HEK293 (cell line): Measurements from ENCODE around the gene ZNF646.

Experiments
- CTCF ChIA-PET: fragments of 350-600 bp; formaldehyde crosslinking; extraction: SDS; loops from one replicate; lab custom pipeline; 2021; ENCODE audit warnings: antibody characterized with exemption; lab: Yijun Ruan, JAX
- POLR2A ChIA-PET: fragments of 300-600 bp; formaldehyde crosslinking; extraction: SDS; loops from one replicate; lab custom pipeline; 2020; ENCODE audit warnings: antibody characterized with exemption, inconsistent platforms; lab: Yijun Ruan, JAX
- H3K27ac ChIP-seq: fragments of 200-500 bp; sonication (Bioruptor generic); 2 replicates; pipeline ENCODE4 v1.5.1; 2014; ENCODE audit warnings: low read depth, low read length, control low read depth, inconsistent platforms; ENCODE audit errors: extremely low read depth
- H3K36me3 ChIP-seq, 2 experiments: fragments of 200-500 bp in 1 of 2; sonication (Bioruptor generic) in 1 of 2; 1 replicate in 1 of 2; 2 replicates in 1 of 2; pipeline ENCODE4 v1.5.1; 2014 to 2017; ENCODE audit warnings: inconsistent platforms in 2 of 2, low read length in 2 of 2; ENCODE audit not compliant: control insufficient read depth in 2 of 2, insufficient read depth in 1 of 2
- H3K4me1 ChIP-seq: fragments of 200-500 bp; sonication (Bioruptor generic); 2 replicates; pipeline ENCODE4 v1.5.1; 2014; ENCODE audit warnings: mild to moderate bottlenecking, low read length, inconsistent platforms; ENCODE audit not compliant: control insufficient read depth, insufficient read depth
- H3K4me3 ChIP-seq: 2 replicates; pipeline ENCODE4 v1.5.1; 2011; ENCODE audit warnings: low read depth, mild to moderate bottlenecking, control low read depth, low read length, moderate library complexity
- H3K9me3 ChIP-seq: fragments of 200-500 bp; sonication (Bioruptor generic); 2 replicates; pipeline ENCODE4 v1.5.1; 2014; ENCODE audit warnings: low read depth, low read length, inconsistent platforms; ENCODE audit not compliant: control insufficient read depth, insufficient read depth
- BCL11A ChIP-seq: fragments of 450-650 bp; formaldehyde crosslinking; IDR thresholded peaks from 2 replicates; pipeline ENCODE4 v1.5.1; 2016; ENCODE audit warnings: low read depth, missing biosample characterization, missing genetic modification characterization
- GFI1B ChIP-seq: fragments of 450-650 bp; formaldehyde crosslinking; IDR thresholded peaks from 2 replicates; pipeline ENCODE4 v1.5.1; 2016; ENCODE audit warnings: missing biosample characterization, missing genetic modification characterization
- GLIS1 ChIP-seq: fragments of 450-650 bp; formaldehyde crosslinking; IDR thresholded peaks from 2 replicates; pipeline ENCODE4 v1.5.1; 2016; ENCODE audit warnings: missing biosample characterization, missing genetic modification characterization
- GLIS2 ChIP-seq: fragments of 450-650 bp; formaldehyde crosslinking; IDR thresholded peaks from 2 replicates; pipeline ENCODE4 v1.5.1; 2016; ENCODE audit warnings: missing biosample characterization, missing genetic modification characterization
- HOXC10 ChIP-seq: sonication (generic); formaldehyde crosslinking; IDR thresholded peaks from 2 replicates; pipeline ENCODE4 v1.8.1; 2023; ENCODE audit warnings: mild to moderate bottlenecking, missing genetic modification reagents
- KLF17 ChIP-seq: fragments of 450-650 bp; formaldehyde crosslinking; IDR thresholded peaks from 2 replicates; pipeline ENCODE4 v1.5.1; 2016; ENCODE audit warnings: missing biosample characterization, missing genetic modification characterization
- KLF8 ChIP-seq: fragments of 450-650 bp; formaldehyde crosslinking; IDR thresholded peaks from 2 replicates; pipeline ENCODE4 v1.5.1; 2016; ENCODE audit warnings: missing biosample characterization, missing genetic modification characterization
- KLF9 ChIP-seq: fragments of 450-650 bp; formaldehyde crosslinking; IDR thresholded peaks from 2 replicates; pipeline ENCODE4 v1.5.1; 2016; ENCODE audit warnings: missing biosample characterization, missing genetic modification characterization, low read depth
- REPIN1 ChIP-seq: fragments of 450-650 bp; formaldehyde crosslinking; IDR thresholded peaks from 2 replicates; pipeline ENCODE4 v1.5.1; 2017; ENCODE audit warnings: missing biosample characterization, missing genetic modification characterization, low read depth
- SCRT1 ChIP-seq: fragments of 450-650 bp; formaldehyde crosslinking; IDR thresholded peaks from 2 replicates; pipeline ENCODE4 v1.5.1; 2016; ENCODE audit warnings: missing biosample characterization, missing genetic modification characterization, borderline replicate concordance
- ZBTB17 ChIP-seq: fragments of 450-650 bp; formaldehyde crosslinking; IDR thresholded peaks from 2 replicates; pipeline ENCODE4 v1.5.1; 2016; ENCODE audit warnings: missing biosample characterization, missing genetic modification characterization
- ZBTB21 ChIP-seq: fragments of 450-650 bp; formaldehyde crosslinking; IDR thresholded peaks from 2 replicates; pipeline ENCODE4 v1.5.1; 2017; ENCODE audit warnings: missing biosample characterization, missing genetic modification characterization
- ZBTB26 ChIP-seq: fragments of 450-650 bp; formaldehyde crosslinking; optimal IDR thresholded peaks from 2 replicates; pipeline ENCODE3; 2016; ENCODE audit warnings: missing biosample characterization, mild to moderate bottlenecking, missing genetic modification characterization
- ZNF112 ChIP-seq: fragments of 450-650 bp; formaldehyde crosslinking; IDR thresholded peaks from 2 replicates; pipeline ENCODE4 v1.5.0; 2017; ENCODE audit warnings: missing biosample characterization, missing genetic modification characterization
- ZNF174 ChIP-seq: fragments of 450-650 bp; formaldehyde crosslinking; IDR thresholded peaks from 2 replicates; pipeline ENCODE4 v1.5.0; 2017; ENCODE audit warnings: missing biosample characterization, mild to moderate bottlenecking, missing genetic modification characterization
- ZNF175 ChIP-seq: fragments of 450-650 bp; formaldehyde crosslinking; IDR thresholded peaks from 2 replicates; pipeline ENCODE4 v1.5.1; 2016; ENCODE audit warnings: missing biosample characterization, missing genetic modification characterization
- ZNF341 ChIP-seq: fragments of 450-650 bp; formaldehyde crosslinking; IDR thresholded peaks from 2 replicates; pipeline ENCODE4; 2016; ENCODE audit warnings: low read depth, missing biosample characterization, missing genetic modification characterization
- ZNF362 ChIP-seq: fragments of 450-650 bp; formaldehyde crosslinking; IDR thresholded peaks from 2 replicates; pipeline ENCODE4 v1.5.1; 2016; ENCODE audit warnings: missing biosample characterization, missing genetic modification characterization
- ZNF529 ChIP-seq: fragments of 450-650 bp; formaldehyde crosslinking; IDR thresholded peaks from 2 replicates; pipeline ENCODE4 v1.5.1; 2017; ENCODE audit warnings: missing genetic modification characterization, missing biosample characterization; ENCODE audit not compliant: insufficient replicate concordance
- ZNF549 ChIP-seq: fragments of 450-650 bp; IDR thresholded peaks from 2 replicates; pipeline ENCODE4 v1.5.1; 2018; ENCODE audit warnings: missing biosample characterization, missing genetic modification characterization, mild to moderate bottlenecking, inconsistent platforms, moderate library complexity
- ZNF560 ChIP-seq: fragments of 450-650 bp; formaldehyde crosslinking; IDR thresholded peaks from 2 replicates; pipeline ENCODE4 v1.5.1; 2017; ENCODE audit warnings: missing biosample characterization, missing genetic modification characterization, borderline replicate concordance
- ZNF561 ChIP-seq: fragments of 450-650 bp; IDR thresholded peaks from 2 replicates; pipeline ENCODE4 v1.5.1; 2018; ENCODE audit warnings: missing biosample characterization, missing genetic modification characterization, borderline replicate concordance
- ZNF600 ChIP-seq: fragments of 450-650 bp; formaldehyde crosslinking; IDR thresholded peaks from 2 replicates; pipeline ENCODE4 v1.5.1; 2016; ENCODE audit warnings: missing biosample characterization, missing genetic modification characterization
- ZNF621 ChIP-seq: fragments of 450-650 bp; formaldehyde crosslinking; IDR thresholded peaks from 2 replicates; pipeline ENCODE4 v1.5.1; 2017; ENCODE audit warnings: missing biosample characterization, missing genetic modification characterization
- ZNF660 ChIP-seq: fragments of 450-650 bp; IDR thresholded peaks from 2 replicates; pipeline ENCODE4 v1.5.1; 2018; ENCODE audit warnings: missing biosample characterization, mild to moderate bottlenecking, missing genetic modification characterization
- ZNF664 ChIP-seq: fragments of 450-650 bp; formaldehyde crosslinking; IDR thresholded peaks from 2 replicates; pipeline ENCODE4 v1.5.1; 2016; ENCODE audit warnings: missing biosample characterization, missing genetic modification characterization
- ZNF670 ChIP-seq: fragments of 450-650 bp; formaldehyde crosslinking; IDR thresholded peaks from 2 replicates; pipeline ENCODE4 v1.5.1; 2016; ENCODE audit warnings: missing biosample characterization, missing genetic modification characterization, low read depth
- ZNF692 ChIP-seq: fragments of 450-650 bp; formaldehyde crosslinking; IDR thresholded peaks from 2 replicates; pipeline ENCODE4 v1.5.1; 2016; ENCODE audit warnings: missing biosample characterization, missing genetic modification characterization
- ZNF747 ChIP-seq: fragments of 450-650 bp; formaldehyde crosslinking; IDR thresholded peaks from 2 replicates; pipeline ENCODE4 v1.5.1; 2016; ENCODE audit warnings: missing biosample characterization, missing genetic modification characterization
- ZNF768 ChIP-seq: fragments of 450-650 bp; formaldehyde crosslinking; IDR thresholded peaks from 2 replicates; pipeline ENCODE4 v1.5.1; 2018; ENCODE audit warnings: missing biosample characterization, mild to moderate bottlenecking, missing genetic modification characterization
- ZNF776 ChIP-seq: fragments of 450-650 bp; formaldehyde crosslinking; IDR thresholded peaks from 2 replicates; pipeline ENCODE4 v1.5.0; 2017; ENCODE audit warnings: missing biosample characterization, missing genetic modification characterization, borderline replicate concordance
- ZNF830 ChIP-seq: fragments of 450-650 bp; IDR thresholded peaks from 2 replicates; pipeline ENCODE4 v1.5.0; 2018; ENCODE audit warnings: missing biosample characterization, missing genetic modification characterization, low read depth, mild to moderate bottlenecking, moderate library complexity
- ZSCAN23 ChIP-seq: fragments of 450-650 bp; formaldehyde crosslinking; IDR thresholded peaks from 2 replicates; pipeline ENCODE4 v1.5.1; 2016; ENCODE audit warnings: missing biosample characterization, missing genetic modification characterization

The ZNF646 gene

GRCh38 chr16:31093132-31093703, 19.0 kb downstream of the ZNF646 start (continued):
- TF ChIP-seq KLF8 (tag by site-specific recombination) (no peak), ZNF747 (no peak), ZNF362 (tag by site-specific recombination) (peak; percentile 95), ZNF776 (tag by site-specific recombination) (no peak), ZNF560 (tag by site-specific recombination) (no peak), GFI1B (no peak), ZNF660 (tag by site-specific recombination) (no peak), ZNF768 (tag by site-specific recombination) (no peak), ZNF600 (no peak), KLF17 (tag by site-specific recombination) (no peak), KLF9 (peak; percentile 44; the same call in 1 of the 2 replicates), SCRT1 (tag by site-specific recombination) (no peak), ZNF549 (tag by site-specific recombination) (no peak), ZNF175 (no peak)
- TF ChIP-seq, all 188 proteins: peak for 5

GRCh38 chr16:31094088-31094423, 19.8 kb downstream of the ZNF646 start:
- Histone ChIP-seq H3K9me3 (no peaks in the 10 kb centered on the region), H3K27ac (peak overlapping the region; percentile 85), H3K36me3 (peaks cover 0 to 26% of the 10 kb centered on the region in 2 experiments; a peak in 2 of 3 replicates), H3K4me1 (peaks cover 3% of the 10 kb centered on the region; the same call in 1 of the 2 replicates), H3K4me3 (peak overlapping the region; percentile 79)
- ChIA-PET POLR2A (interaction anchor here (0.7 to 4.0 kb wide), 6 partner anchors 9 to 366 kb away, joined by 3 to 26 read pairs (median 6); partner anchors contain the start of genes ARMC5, FUS, ZNF646 and ZNF668), CTCF (interaction anchor here (0.7 to 1.2 kb wide), 2 partner anchors 23 to 62 kb away, joined by 3 to 4 read pairs; no protein-coding TSS in a partner anchor)
- TF ChIP-seq GLIS1 (tag by site-specific recombination) = no peak
- no peak for TF ChIP-seq BCL11A (tag by site-specific recombination)
- TF ChIP-seq ZBTB17 (tag by site-specific recombination) = no peak
- TF ChIP-seq ZBTB26 (tag by site-specific recombination) = no peak
- TF ChIP-seq ZNF341 (tag by site-specific recombination) = no peak
- no peak for TF ChIP-seq ZNF621 (tag by site-specific recombination)
- no peak for TF ChIP-seq HOXC10 (CRISPR knock-in tag)
- no peak for TF ChIP-seq ZNF174 (tag by site-specific recombination)
- 0 out of 2 replicates have a peak, but pooled peaks have one; percentile 19 for TF ChIP-seq ZSCAN23 (tag by site-specific recombination)
- TF ChIP-seq ZNF112 (tag by site-specific recombination) = no peak
- TF ChIP-seq ZBTB21 (tag by site-specific recombination) = no peak
- TF ChIP-seq REPIN1 (tag by site-specific recombination) = no peak
- TF ChIP-seq ZNF561 = no peak
- no peak for TF ChIP-seq ZNF664 (tag by site-specific recombination)
- no peak for TF ChIP-seq ZNF830 (tag by site-specific recombination)
- TF ChIP-seq ZNF529 = no peak
- TF ChIP-seq ZNF692 (tag by site-specific recombination) = 0 out of 2 replicates have a peak, but pooled peaks have one; percentile 84
- TF ChIP-seq ZNF670 (tag by site-specific recombination) = no peak
- TF ChIP-seq GLIS2 (tag by site-specific recombination) = no peak
